Endodermal cell (in vitro differentiated cells): Measurements from ENCODE around the gene CPOX. TPM values are rescaled to one million over a fixed set of nuclear protein-coding genes. Genes with fewer than 3 reads are reported as not detected.

ENCODE experiments used
- DNase-seq: peaks from one replicate; pipeline ENCODE4 v3.0.0-alpha.2; 2017
- H3K27ac ChIP-seq: 2 replicates; pipeline ENCODE4 v1.5.1; 2013; ENCODE audit warnings: mild to moderate bottlenecking, low read depth, low read length, moderate library complexity
- H3K27me3 ChIP-seq: 2 replicates; pipeline ENCODE4 v1.6.1; 2013; ENCODE audit warnings: mild to moderate bottlenecking, low read length, moderate library complexity; ENCODE audit not compliant: insufficient read depth, control insufficient read depth, poor library complexity, severe bottlenecking
- H3K36me3 ChIP-seq: 2 replicates; pipeline ENCODE4 v1.7.0; 2013; ENCODE audit warnings: mild to moderate bottlenecking, low read length, moderate library complexity; ENCODE audit not compliant: control insufficient read depth, insufficient read depth
- H3K4me1 ChIP-seq: one replicate; pipeline ENCODE4 v1.7.0; 2013; ENCODE audit warnings: low read length; ENCODE audit not compliant: control insufficient read depth, insufficient read depth
- H3K4me3 ChIP-seq: 2 replicates; pipeline ENCODE4 v1.5.1; 2013; ENCODE audit warnings: mild to moderate bottlenecking, low read length, moderate library complexity
- H3K9ac ChIP-seq: 2 replicates; pipeline ENCODE4 v1.6.1; 2013; ENCODE audit warnings: mild to moderate bottlenecking, low read length, moderate library complexity; ENCODE audit not compliant: poor library complexity, severe bottlenecking; ENCODE audit errors: extremely low read depth
- H3K9me3 ChIP-seq: 2 replicates; pipeline ENCODE4 v1.6.1; 2013; ENCODE audit warnings: mild to moderate bottlenecking, low read length, moderate library complexity; ENCODE audit not compliant: control insufficient read depth
- H3K27ac Mint-ChIP-seq: 2 replicates; pipeline ENCODE4 v1.8.0; 2020; ENCODE audit warnings: mixed read lengths
- H3K27me3 Mint-ChIP-seq: 2 replicates; pipeline ENCODE4 v1.8.0; 2021; ENCODE audit warnings: mild to moderate bottlenecking, mixed read lengths; ENCODE audit not compliant: insufficient read depth
- H3K36me3 Mint-ChIP-seq: 2 replicates; pipeline ENCODE4 v1.8.0; 2020; ENCODE audit warnings: low read depth, mixed read lengths
- H3K4me1 Mint-ChIP-seq: 2 replicates; pipeline ENCODE4 v1.8.0; 2020; ENCODE audit warnings: mixed read lengths
- H3K4me3 Mint-ChIP-seq: 2 replicates; pipeline ENCODE4 v1.8.0; 2020; ENCODE audit warnings: mild to moderate bottlenecking, moderate library complexity, mixed read lengths
- H3K9me3 Mint-ChIP-seq: 2 replicates; pipeline ENCODE4 v1.8.0; 2020; ENCODE audit warnings: mild to moderate bottlenecking, mixed read lengths
- WGBS, 2 experiments: methylation state at CpG; one replicate each; pipeline versions ENCODE4 v1.1.5 to v1.1.7; 2013; ENCODE audit warnings: missing lambda C conversion rate in 2 of 2, mixed read lengths in 1 of 2; ENCODE audit not compliant: insufficient coverage in 1 of 2, insufficient read length in 1 of 2; 5-methylcytosine and 5-hydroxymethylcytosine counted together
- total RNA-seq, 2 donors: library from RNA; stranded (reverse); fragmentation: NEBNext Ultra II Directional in 1 of 2; extraction: Animal tissue kit (Norgen Biotek cat#: 25700) in 1 of 2; gene quantifications; 2 replicates in 1 of 2; 3 replicates in 1 of 2; pipeline ENCODE4 v1.2.1, GENCODE V29; 2021
- TF ChIP-seq, protein P1 (sequence below): fragments of 200-600 bp; sonication (generic); conservative IDR thresholded peaks from 2 replicates; pipeline ENCODE4 v1.5.0; 2021; ENCODE audit warnings: antibody characterized with exemption, mild to moderate bottlenecking

CPOX gene
- total RNA-seq, 2 donors from 2014 or later: 18.0 to 20.3 TPM

DNA sequence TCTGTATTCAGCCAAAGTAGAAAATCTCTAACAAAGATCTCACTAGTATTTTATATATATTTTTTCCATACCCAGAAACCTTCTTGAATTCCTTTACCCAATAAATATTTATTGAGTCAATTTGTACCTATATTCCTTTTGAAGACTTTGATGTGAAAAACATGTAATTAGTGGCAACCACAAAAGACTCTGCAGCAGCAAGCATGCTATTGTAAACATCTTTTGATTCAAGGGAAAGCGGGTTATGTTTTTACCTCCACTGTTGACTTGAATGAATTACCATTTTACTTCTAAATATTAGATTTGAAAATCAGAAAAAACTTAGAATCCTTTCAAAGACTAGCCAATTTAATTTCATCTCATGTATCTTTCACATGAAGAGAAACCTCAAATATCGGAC lies 59.2 kb downstream of the CPOX start:
- Mint-ChIP-seq H3K9me3 (no peaks in the 10 kb centered on the region), H3K4me1 (peaks cover 19% of the 10 kb centered on the region), H3K36me3 (no peaks in the 10 kb centered on the region), H3K27me3 (no peaks in the 10 kb centered on the region), H3K27ac (no peak overlapping the region), H3K4me3 (no peak overlapping the region)
- Histone ChIP-seq H3K9ac (no peak overlapping the region), H3K27me3 (no peaks in the 10 kb centered on the region), H3K4me1 (peaks cover under 1% of the 10 kb centered on the region), H3K9me3 (no peaks in the 10 kb centered on the region), H3K36me3 (no peaks in the 10 kb centered on the region), H3K4me3 (no peak overlapping the region), H3K27ac (no peak overlapping the region)
- TF ChIP-seq, protein P1, sequence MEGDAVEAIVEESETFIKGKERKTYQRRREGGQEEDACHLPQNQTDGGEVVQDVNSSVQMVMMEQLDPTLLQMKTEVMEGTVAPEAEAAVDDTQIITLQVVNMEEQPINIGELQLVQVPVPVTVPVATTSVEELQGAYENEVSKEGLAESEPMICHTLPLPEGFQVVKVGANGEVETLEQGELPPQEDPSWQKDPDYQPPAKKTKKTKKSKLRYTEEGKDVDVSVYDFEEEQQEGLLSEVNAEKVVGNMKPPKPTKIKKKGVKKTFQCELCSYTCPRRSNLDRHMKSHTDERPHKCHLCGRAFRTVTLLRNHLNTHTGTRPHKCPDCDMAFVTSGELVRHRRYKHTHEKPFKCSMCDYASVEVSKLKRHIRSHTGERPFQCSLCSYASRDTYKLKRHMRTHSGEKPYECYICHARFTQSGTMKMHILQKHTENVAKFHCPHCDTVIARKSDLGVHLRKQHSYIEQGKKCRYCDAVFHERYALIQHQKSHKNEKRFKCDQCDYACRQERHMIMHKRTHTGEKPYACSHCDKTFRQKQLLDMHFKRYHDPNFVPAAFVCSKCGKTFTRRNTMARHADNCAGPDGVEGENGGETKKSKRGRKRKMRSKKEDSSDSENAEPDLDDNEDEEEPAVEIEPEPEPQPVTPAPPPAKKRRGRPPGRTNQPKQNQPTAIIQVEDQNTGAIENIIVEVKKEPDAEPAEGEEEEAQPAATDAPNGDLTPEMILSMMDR: no peak
- DNase-seq: no peak
- WGBS, 2 experiments: 93% methylated on average over 2 of the region's 2 CpGs; no CpG with 5 or more reads in 1 of the 2 experiments

DNA sequence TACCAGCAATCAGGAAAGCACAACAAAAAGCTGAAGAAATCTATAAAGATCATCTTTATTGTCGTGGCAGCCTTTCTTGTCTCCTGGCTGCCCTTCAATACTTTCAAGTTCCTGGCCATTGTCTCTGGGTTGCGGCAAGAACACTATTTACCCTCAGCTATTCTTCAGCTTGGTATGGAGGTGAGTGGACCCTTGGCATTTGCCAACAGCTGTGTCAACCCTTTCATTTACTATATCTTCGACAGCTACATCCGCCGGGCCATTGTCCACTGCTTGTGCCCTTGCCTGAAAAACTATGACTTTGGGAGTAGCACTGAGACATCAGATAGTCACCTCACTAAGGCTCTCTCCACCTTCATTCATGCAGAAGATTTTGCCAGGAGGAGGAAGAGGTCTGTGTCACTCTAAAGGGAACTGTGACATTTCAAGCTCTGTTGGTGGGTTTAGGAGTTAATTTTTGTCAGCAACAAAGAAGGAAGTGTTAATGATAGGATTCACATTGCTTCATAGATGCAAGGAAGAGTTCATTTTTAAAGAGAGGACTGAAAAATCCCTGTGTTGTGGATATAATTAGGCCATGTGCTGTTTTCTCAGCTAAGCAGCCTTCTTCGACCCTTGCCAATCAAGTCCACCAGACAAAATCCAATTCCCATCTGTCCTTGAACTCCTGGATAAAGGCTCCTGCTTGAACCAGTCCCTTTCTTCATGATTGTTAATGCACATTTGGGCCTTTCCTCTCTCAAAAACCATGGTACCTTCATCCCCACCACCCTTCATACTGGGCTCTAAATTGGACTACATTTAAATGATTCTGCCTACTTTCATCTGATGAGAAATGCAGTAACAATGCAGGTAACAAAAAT lies 60.5 kb downstream of the CPOX start:
- H3K4me1 ChIP-seq: peaks cover 4% of the 10 kb centered on the region
- no peaks in the 10 kb centered on the region for H3K9me3 ChIP-seq
- H3K27me3 ChIP-seq: no peaks in the 10 kb centered on the region
- H3K4me3 ChIP-seq: no peak overlapping the region
- H3K27ac Mint-ChIP-seq: no peak overlapping the region
- no peaks in the 10 kb centered on the region for H3K36me3 ChIP-seq
- no peaks in the 10 kb centered on the region for H3K9me3 Mint-ChIP-seq
- no peaks in the 10 kb centered on the region for H3K36me3 Mint-ChIP-seq
- no peak for DNase-seq
- H3K27me3 Mint-ChIP-seq: no peaks in the 10 kb centered on the region
- H3K4me1 Mint-ChIP-seq: peaks cover 28% of the 10 kb centered on the region
- TF ChIP-seq, protein P1: no peak
- H3K9ac ChIP-seq: no peak overlapping the region
- no peak overlapping the region for H3K4me3 Mint-ChIP-seq
- no peak overlapping the region for H3K27ac ChIP-seq
- 96 to 100% methylated on average over 2 to 6 of the region's 6 CpGs for WGBS, 2 experiments

DNA sequence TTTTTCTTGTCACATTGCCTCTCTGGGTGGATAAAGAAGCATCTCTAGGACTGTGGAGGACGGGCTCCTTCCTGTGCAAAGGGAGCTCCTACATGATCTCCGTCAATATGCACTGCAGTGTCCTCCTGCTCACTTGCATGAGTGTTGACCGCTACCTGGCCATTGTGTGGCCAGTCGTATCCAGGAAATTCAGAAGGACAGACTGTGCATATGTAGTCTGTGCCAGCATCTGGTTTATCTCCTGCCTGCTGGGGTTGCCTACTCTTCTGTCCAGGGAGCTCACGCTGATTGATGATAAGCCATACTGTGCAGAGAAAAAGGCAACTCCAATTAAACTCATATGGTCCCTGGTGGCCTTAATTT lies 61.2 kb downstream of the CPOX start:
- H3K9me3 Mint-ChIP-seq: no peaks in the 10 kb centered on the region
- Histone ChIP-seq H3K36me3 (no peaks in the 10 kb centered on the region), H3K27ac (no peak overlapping the region), H3K4me3 (no peak overlapping the region), H3K9ac (no peak overlapping the region), H3K27me3 (no peaks in the 10 kb centered on the region), H3K4me1 (peaks cover 4% of the 10 kb centered on the region), H3K9me3 (no peaks in the 10 kb centered on the region)
- H3K27ac Mint-ChIP-seq: no peak overlapping the region
- peaks cover 31% of the 10 kb centered on the region for H3K4me1 Mint-ChIP-seq
- no peak overlapping the region for H3K4me3 Mint-ChIP-seq
- H3K36me3 Mint-ChIP-seq: no peaks in the 10 kb centered on the region
- no peak for DNase-seq
- no peaks in the 10 kb centered on the region for H3K27me3 Mint-ChIP-seq
- TF ChIP-seq, protein P1: no peak
- 84 to 94% methylated on average over 5 of the region's 5 CpGs for WGBS, 2 experiments
